ENCODE data around the gene BCOR.
A peak's percentile ranks its signal among the peaks of the same experiment; 100 is the strongest.

Gene BCOR

DNA sequence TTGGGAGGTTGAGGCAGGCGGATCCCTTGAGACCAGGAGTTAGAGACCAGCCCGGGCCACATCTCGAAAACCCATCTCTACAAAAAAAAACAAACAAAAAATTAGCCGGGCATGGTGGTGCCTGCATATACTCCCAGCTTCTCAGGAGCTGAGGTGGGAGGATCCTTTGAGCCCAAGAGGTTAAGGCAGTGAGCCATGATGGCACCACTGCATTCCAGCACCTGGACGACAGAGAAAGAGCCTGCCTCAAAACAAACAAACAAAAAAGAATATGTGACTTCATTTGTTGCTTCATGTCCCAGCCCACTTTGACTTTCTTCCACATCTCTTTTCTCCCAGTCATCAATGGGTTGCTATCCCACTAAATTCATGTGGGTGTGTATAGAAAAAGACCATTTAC lies 79.7 kb downstream of the BCOR start:
- no peak for ATAC-seq
- TF ChIP-seq, protein P1, sequence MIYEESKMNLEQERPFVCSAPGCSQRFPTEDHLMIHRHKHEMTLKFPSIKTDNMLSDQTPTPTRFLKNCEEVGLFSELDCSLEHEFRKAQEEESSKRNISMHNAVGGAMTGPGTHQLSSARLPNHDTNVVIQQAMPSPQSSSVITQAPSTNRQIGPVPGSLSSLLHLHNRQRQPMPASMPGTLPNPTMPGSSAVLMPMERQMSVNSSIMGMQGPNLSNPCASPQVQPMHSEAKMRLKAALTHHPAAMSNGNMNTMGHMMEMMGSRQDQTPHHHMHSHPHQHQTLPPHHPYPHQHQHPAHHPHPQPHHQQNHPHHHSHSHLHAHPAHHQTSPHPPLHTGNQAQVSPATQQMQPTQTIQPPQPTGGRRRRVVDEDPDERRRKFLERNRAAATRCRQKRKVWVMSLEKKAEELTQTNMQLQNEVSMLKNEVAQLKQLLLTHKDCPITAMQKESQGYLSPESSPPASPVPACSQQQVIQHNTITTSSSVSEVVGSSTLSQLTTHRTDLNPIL (CRISPR knock-in tag; IDR thresholded peaks at IDR 0.05; ENCODE audit: low read depth), result no peak
- TF ChIP-seq OSR1 (CRISPR knock-in tag; IDR thresholded peaks at IDR 0.05) (no peak), ZC3H10 (CRISPR knock-in tag; IDR thresholded peaks at IDR 0.05) (no peak), CSDC2 (CRISPR knock-in tag; IDR thresholded peaks at IDR 0.05) (no peak), TCF4 (CRISPR knock-in tag; IDR thresholded peaks at IDR 0.05; ENCODE audit: borderline replicate concordance) (no peak), ZFP30 (CRISPR knock-in tag; IDR thresholded peaks at IDR 0.05) (no peak), SNAI2 (CRISPR knock-in tag; IDR thresholded peaks at IDR 0.05) (no peak), BACH2 (CRISPR knock-in tag; IDR thresholded peaks at IDR 0.05; ENCODE audit: borderline replicate concordance) (no peak), ESRRG (CRISPR knock-in tag; IDR thresholded peaks at IDR 0.05) (no peak), ISL1 (CRISPR knock-in tag; IDR thresholded peaks at IDR 0.05) (no peak), ZFP3 (CRISPR knock-in tag; IDR thresholded peaks at IDR 0.05) (no peak)
- TF ChIP-seq, protein P2, sequence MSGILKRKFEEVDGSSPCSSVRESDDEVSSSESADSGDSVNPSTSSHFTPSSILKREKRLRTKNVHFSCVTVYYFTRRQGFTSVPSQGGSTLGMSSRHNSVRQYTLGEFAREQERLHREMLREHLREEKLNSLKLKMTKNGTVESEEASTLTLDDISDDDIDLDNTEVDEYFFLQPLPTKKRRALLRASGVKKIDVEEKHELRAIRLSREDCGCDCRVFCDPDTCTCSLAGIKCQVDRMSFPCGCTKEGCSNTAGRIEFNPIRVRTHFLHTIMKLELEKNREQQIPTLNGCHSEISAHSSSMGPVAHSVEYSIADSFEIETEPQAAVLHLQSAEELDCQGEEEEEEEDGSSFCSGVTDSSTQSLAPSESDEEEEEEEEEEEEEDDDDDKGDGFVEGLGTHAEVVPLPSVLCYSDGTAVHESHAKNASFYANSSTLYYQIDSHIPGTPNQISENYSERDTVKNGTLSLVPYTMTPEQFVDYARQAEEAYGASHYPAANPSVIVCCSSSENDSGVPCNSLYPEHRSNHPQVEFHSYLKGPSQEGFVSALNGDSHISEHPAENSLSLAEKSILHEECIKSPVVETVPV (CRISPR knock-in tag; IDR thresholded peaks at IDR 0.05), result no peak
- TF ChIP-seq, protein P3, sequence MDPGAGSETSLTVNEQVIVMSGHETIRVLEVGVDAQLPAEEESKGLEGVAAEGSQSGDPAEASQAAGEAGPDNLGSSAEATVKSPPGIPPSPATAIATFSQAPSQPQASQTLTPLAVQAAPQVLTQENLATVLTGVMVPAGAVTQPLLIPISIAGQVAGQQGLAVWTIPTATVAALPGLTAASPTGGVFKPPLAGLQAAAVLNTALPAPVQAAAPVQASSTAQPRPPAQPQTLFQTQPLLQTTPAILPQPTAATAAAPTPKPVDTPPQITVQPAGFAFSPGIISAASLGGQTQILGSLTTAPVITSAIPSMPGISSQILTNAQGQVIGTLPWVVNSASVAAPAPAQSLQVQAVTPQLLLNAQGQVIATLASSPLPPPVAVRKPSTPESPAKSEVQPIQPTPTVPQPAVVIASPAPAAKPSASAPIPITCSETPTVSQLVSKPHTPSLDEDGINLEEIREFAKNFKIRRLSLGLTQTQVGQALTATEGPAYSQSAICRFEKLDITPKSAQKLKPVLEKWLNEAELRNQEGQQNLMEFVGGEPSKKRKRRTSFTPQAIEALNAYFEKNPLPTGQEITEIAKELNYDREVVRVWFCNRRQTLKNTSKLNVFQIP (CRISPR knock-in tag; IDR thresholded peaks at IDR 0.05; ENCODE audit: borderline replicate concordance, low read depth), result no peak
- TF ChIP-seq, protein P4, sequence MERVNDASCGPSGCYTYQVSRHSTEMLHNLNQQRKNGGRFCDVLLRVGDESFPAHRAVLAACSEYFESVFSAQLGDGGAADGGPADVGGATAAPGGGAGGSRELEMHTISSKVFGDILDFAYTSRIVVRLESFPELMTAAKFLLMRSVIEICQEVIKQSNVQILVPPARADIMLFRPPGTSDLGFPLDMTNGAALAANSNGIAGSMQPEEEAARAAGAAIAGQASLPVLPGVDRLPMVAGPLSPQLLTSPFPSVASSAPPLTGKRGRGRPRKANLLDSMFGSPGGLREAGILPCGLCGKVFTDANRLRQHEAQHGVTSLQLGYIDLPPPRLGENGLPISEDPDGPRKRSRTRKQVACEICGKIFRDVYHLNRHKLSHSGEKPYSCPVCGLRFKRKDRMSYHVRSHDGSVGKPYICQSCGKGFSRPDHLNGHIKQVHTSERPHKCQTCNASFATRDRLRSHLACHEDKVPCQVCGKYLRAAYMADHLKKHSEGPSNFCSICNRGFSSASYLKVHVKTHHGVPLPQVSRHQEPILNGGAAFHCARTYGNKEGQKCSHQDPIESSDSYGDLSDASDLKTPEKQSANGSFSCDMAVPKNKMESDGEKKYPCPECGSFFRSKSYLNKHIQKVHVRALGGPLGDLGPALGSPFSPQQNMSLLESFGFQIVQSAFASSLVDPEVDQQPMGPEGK (CRISPR knock-in tag; IDR thresholded peaks at IDR 0.05; ENCODE audit: borderline replicate concordance), result no peak

DNA sequence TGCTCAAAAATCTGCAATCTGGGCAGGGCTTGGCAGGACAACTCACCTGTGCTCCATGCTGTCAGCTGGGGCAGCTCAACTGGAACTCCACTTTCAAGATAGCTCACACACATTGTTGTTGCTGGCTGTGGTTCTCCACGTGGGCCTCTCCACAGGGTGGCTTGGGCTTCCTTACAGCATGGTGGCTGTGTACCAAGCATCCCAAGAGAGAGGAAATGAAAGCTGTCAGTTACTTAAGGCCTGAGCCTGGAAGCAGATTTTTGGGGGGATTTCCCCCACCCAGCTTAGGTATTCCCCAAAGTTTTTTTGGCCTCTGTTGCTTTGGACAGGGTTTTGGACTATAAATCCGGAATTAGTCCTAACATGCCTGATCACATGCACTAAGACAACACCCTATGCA lies 81.0 kb downstream of the BCOR start:
- no peak for ATAC-seq
- TF ChIP-seq, protein P3 (CRISPR knock-in tag; IDR thresholded peaks at IDR 0.05; ENCODE audit: borderline replicate concordance, low read depth), result no peak
- peak; percentile 59; the same call in 1 of the 2 replicates for TF ChIP-seq ZNF565 (CRISPR knock-in tag; conservative IDR thresholded peaks at IDR 0.05; ENCODE audit: low read depth)

DNA sequence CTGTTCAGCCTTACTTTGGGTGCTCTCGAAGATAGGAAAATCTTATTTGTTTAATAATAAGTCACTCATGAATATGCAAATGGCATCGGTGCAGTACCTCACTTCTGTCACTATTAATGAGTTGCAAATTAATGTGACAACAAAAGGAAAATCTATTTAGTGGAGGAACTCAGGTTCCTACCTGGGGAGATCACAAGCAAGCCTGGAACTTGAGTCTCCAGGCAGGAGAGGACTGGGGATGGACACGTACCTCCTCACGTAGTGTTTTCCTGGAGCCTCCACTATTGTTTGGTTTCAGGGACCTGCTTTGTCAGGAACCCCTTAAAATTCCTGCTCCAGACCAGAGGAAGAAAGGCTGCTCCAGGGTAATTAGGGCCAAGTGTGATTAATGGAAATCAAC lies 82.1 kb downstream of the BCOR start:
- TF ChIP-seq, protein P5, sequence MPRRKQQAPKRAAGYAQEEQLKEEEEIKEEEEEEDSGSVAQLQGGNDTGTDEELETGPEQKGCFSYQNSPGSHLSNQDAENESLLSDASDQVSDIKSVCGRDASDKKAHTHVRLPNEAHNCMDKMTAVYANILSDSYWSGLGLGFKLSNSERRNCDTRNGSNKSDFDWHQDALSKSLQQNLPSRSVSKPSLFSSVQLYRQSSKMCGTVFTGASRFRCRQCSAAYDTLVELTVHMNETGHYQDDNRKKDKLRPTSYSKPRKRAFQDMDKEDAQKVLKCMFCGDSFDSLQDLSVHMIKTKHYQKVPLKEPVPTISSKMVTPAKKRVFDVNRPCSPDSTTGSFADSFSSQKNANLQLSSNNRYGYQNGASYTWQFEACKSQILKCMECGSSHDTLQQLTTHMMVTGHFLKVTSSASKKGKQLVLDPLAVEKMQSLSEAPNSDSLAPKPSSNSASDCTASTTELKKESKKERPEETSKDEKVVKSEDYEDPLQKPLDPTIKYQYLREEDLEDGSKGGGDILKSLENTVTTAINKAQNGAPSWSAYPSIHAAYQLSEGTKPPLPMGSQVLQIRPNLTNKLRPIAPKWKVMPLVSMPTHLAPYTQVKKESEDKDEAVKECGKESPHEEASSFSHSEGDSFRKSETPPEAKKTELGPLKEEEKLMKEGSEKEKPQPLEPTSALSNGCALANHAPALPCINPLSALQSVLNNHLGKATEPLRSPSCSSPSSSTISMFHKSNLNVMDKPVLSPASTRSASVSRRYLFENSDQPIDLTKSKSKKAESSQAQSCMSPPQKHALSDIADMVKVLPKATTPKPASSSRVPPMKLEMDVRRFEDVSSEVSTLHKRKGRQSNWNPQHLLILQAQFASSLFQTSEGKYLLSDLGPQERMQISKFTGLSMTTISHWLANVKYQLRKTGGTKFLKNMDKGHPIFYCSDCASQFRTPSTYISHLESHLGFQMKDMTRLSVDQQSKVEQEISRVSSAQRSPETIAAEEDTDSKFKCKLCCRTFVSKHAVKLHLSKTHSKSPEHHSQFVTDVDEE (CRISPR knock-in tag; IDR thresholded peaks at IDR 0.05), result no peak
- TF ChIP-seq TOX (CRISPR knock-in tag; IDR thresholded peaks at IDR 0.05; ENCODE audit: borderline replicate concordance), result no peak
- TF ChIP-seq ZC3H10 (CRISPR knock-in tag; IDR thresholded peaks at IDR 0.05), result no peak
- no peak for TF ChIP-seq ZNF70 (CRISPR knock-in tag; IDR thresholded peaks at IDR 0.05)
- no peak for TF ChIP-seq ZFP3 (CRISPR knock-in tag; IDR thresholded peaks at IDR 0.05)
- TF ChIP-seq TCF4 (CRISPR knock-in tag; IDR thresholded peaks at IDR 0.05; ENCODE audit: borderline replicate concordance), result no peak
- TF ChIP-seq, protein P1 (CRISPR knock-in tag; IDR thresholded peaks at IDR 0.05; ENCODE audit: low read depth), result no peak
- TF ChIP-seq ESRRG (CRISPR knock-in tag; IDR thresholded peaks at IDR 0.05), result no peak
- TF ChIP-seq, protein P2 (CRISPR knock-in tag; IDR thresholded peaks at IDR 0.05), result no peak
- TF ChIP-seq, protein P3 (CRISPR knock-in tag; IDR thresholded peaks at IDR 0.05; ENCODE audit: borderline replicate concordance, low read depth), result no peak
- TF ChIP-seq ZFP30 (CRISPR knock-in tag; IDR thresholded peaks at IDR 0.05), result no peak
- TF ChIP-seq RARB (CRISPR knock-in tag; IDR thresholded peaks at IDR 0.05), result no peak
- TF ChIP-seq CSDC2 (CRISPR knock-in tag; IDR thresholded peaks at IDR 0.05), result no peak
- TF ChIP-seq ARNTL (CRISPR knock-in tag; IDR thresholded peaks at IDR 0.05; ENCODE audit: borderline replicate concordance, low read depth), result no peak
- TF ChIP-seq BACH2 (CRISPR knock-in tag; IDR thresholded peaks at IDR 0.05; ENCODE audit: borderline replicate concordance), result no peak
- TF ChIP-seq OSR1 (CRISPR knock-in tag; IDR thresholded peaks at IDR 0.05), result no peak
- ATAC-seq, result no peak

Data from SK-N-SH treated with all-trans-retinoic acid at 6 μM for 48 hours (cell line).